ENCODE results near the gene EBI3.

- TF ChIP-seq GLIS3 (CRISPR knock-in tag; IDR thresholded peaks at IDR 0.05) (no peak), ZC3H10 (CRISPR knock-in tag; IDR thresholded peaks at IDR 0.05) (no peak), ZNF565 (CRISPR knock-in tag; conservative IDR thresholded peaks at IDR 0.05; ENCODE audit: low read depth) (no peak), ZFP3 (CRISPR knock-in tag; IDR thresholded peaks at IDR 0.05) (no peak), TOX (CRISPR knock-in tag; IDR thresholded peaks at IDR 0.05; ENCODE audit: borderline replicate concordance) (no peak), PPARA (CRISPR knock-in tag; IDR thresholded peaks at IDR 0.05; ENCODE audit: borderline replicate concordance) (no peak), ZNF70 (CRISPR knock-in tag; IDR thresholded peaks at IDR 0.05) (no peak), RARB (CRISPR knock-in tag; IDR thresholded peaks at IDR 0.05) (no peak), POU6F1 (CRISPR knock-in tag; IDR thresholded peaks at IDR 0.05; ENCODE audit: borderline replicate concordance, low read depth) (no peak)
Measured at GRCh38 chr19:4225885-4226284, 3.4 kb upstream of the EBI3 start.
